Cortex of kidney (tissue), 1 donor: Measurements from ENCODE around the gene CLIC4.

ENCODE experiments used
- DNase-seq: peaks from one replicate; lab custom pipeline; 2025; lab: John Stamatoyannopoulos, UW

Gene CLIC4

GRCh38 chr1:24859063-24860010 lies 114.1 kb downstream of the CLIC4 start:
- DNase-seq: no peak

- no peak for DNase-seq
Observed at GRCh38 chr1:24860841-24861240, 115.6 kb downstream of the CLIC4 start.

GRCh38 chr1:24861821-24862727 lies 116.8 kb downstream of the CLIC4 start:
- no peak for DNase-seq

GRCh38 chr1:24862775-24863483 lies 117.7 kb downstream of the CLIC4 start:
- DNase-seq: no peak

GRCh38 chr1:24864370-24864777 lies 119.1 kb downstream of the CLIC4 start:
- no peak for DNase-seq

GRCh38 chr1:24865168-24865567 lies 119.9 kb downstream of the CLIC4 start:
- DNase-seq: no peak

- no peak for DNase-seq
Observed at GRCh38 chr1:24865587-24865986, 120.3 kb downstream of the CLIC4 start.

GRCh38 chr1:24866211-24867083 lies 121.2 kb downstream of the CLIC4 start:
- DNase-seq: no peak

GRCh38 chr1:24867084-24867870 lies 122.0 kb downstream of the CLIC4 start:
- DNase-seq: no peak

GRCh38 chr1:24868016-24868875 lies 123.0 kb downstream of the CLIC4 start:
- DNase-seq: no peak

GRCh38 chr1:24870551-24871195 lies 125.4 kb downstream of the CLIC4 start:
- no peak for DNase-seq

- DNase-seq: no peak
Observed at GRCh38 chr1:24871306-24871901, 126.2 kb downstream of the CLIC4 start.

- no peak for DNase-seq
Observed at GRCh38 chr1:24872061-24872850, 127.0 kb downstream of the CLIC4 start.

GRCh38 chr1:24873148-24873547 lies 127.9 kb downstream of the CLIC4 start:
- DNase-seq: no peak

- no peak for DNase-seq
Observed at GRCh38 chr1:24874056-24874455, 128.8 kb downstream of the CLIC4 start.

GRCh38 chr1:24874611-24875234 lies 129.5 kb downstream of the CLIC4 start:
- no peak for DNase-seq

- DNase-seq: no peak
Observed at GRCh38 chr1:24875257-24875656, 130.0 kb downstream of the CLIC4 start.
